Measurements from ENCODE around the gene PLEKHG7. TPM values are rescaled to one million over a fixed set of nuclear protein-coding genes. Genes with fewer than 3 reads are reported as not detected.

PLEKHG7 gene
- total and polyA plus RNA-seq, 4 donors: 0.08 to 0.28 (median 0.13) TPM

GRCh38 chr12:92661269-92661668 is 41.5 kb upstream of the PLEKHG7 start:
- 84% methylated on average over 6 of the region's 6 CpGs for WGBS
- H3K9ac ChIP-seq (ENCODE audit: low read depth in 1 of 2, low read length in 2 of 2): no peak overlapping the region
- peaks cover 0 to 4% (median 0%) of the 10 kb centered on the region in 4 donors for H3K9me3 ChIP-seq (ENCODE audit: control insufficient read depth in 4 of 4, low read length in 3 of 4)
- no peak for DNase-seq (ENCODE audit: low spot score)
- no peaks in the 10 kb centered on the region for H3K4me1 ChIP-seq (ENCODE audit: control insufficient read depth in 4 of 4, insufficient read depth in 4 of 4, low read length in 3 of 4)
- TF ChIP-seq HNF4A (conservative IDR thresholded peaks at IDR 0.05) (no peak), ATF3 (IDR thresholded peaks at IDR 0.05) (no peak), SP1 (IDR thresholded peaks at IDR 0.05) (no peak), RXRA (IDR thresholded peaks at IDR 0.05) (no peak), MAX (IDR thresholded peaks at IDR 0.05) (no peak), HNF4G (IDR thresholded peaks at IDR 0.05) (no peak), RAD21 (IDR thresholded peaks at IDR 0.05) (no peak), FOXA1 (IDR thresholded peaks at IDR 0.05) (no peak), CTCF (IDR thresholded peaks at IDR 0.05; ENCODE audit: low read depth, low read length, missing input control) (no peak), EGR1 (IDR thresholded peaks at IDR 0.05; ENCODE audit: low read depth in 2 of 2) (no peak)
- no peaks in the 10 kb centered on the region for H3K27me3 ChIP-seq (ENCODE audit: control insufficient read depth in 4 of 4, insufficient read depth in 4 of 4, low read length in 3 of 4)
- no peak overlapping the region for H3K4me3 ChIP-seq (ENCODE audit: low read depth in 1 of 3, low read length in 3 of 3)
- no peaks in the 10 kb centered on the region for H3K36me3 ChIP-seq (ENCODE audit: control insufficient read depth in 4 of 4, insufficient read depth in 3 of 4, low read depth in 1 of 4, low read length in 3 of 4)
- H3K27ac ChIP-seq (ENCODE audit: low read depth in 1 of 2, low read length in 2 of 2): no peak overlapping the region

- Histone ChIP-seq H3K9me3 (ENCODE audit: control insufficient read depth in 4 of 4, low read length in 3 of 4) (peaks cover 0 to 4% (median 0%) of the 10 kb centered on the region in 4 donors), H3K36me3 (ENCODE audit: control insufficient read depth in 4 of 4, insufficient read depth in 3 of 4, low read depth in 1 of 4, low read length in 3 of 4) (no peaks in the 10 kb centered on the region), H3K4me3 (ENCODE audit: low read depth in 1 of 3, low read length in 3 of 3) (no peak overlapping the region), H3K27ac (ENCODE audit: low read depth in 1 of 2, low read length in 2 of 2) (no peak overlapping the region), H3K4me1 (ENCODE audit: control insufficient read depth in 4 of 4, insufficient read depth in 4 of 4, low read length in 3 of 4) (no peaks in the 10 kb centered on the region), H3K9ac (ENCODE audit: low read depth in 1 of 2, low read length in 2 of 2) (no peak overlapping the region), H3K27me3 (ENCODE audit: control insufficient read depth in 4 of 4, insufficient read depth in 4 of 4, low read length in 3 of 4) (no peaks in the 10 kb centered on the region)
- TF ChIP-seq SP1 (IDR thresholded peaks at IDR 0.05) (no peak), TAF1 (conservative IDR thresholded peaks at IDR 0.05) (no peak), YY1 (IDR thresholded peaks at IDR 0.05) (no peak), EGR1 (IDR thresholded peaks at IDR 0.05; ENCODE audit: low read depth in 2 of 2) (no peak), JUND (IDR thresholded peaks at IDR 0.05) (no peak), ATF3 (IDR thresholded peaks at IDR 0.05) (no peak)
- WGBS: 97% methylated on average over 2 of the region's 2 CpGs
- DNase-seq (ENCODE audit: low spot score): no peak
Measured at GRCh38 chr12:92665496-92665895, 37.3 kb upstream of the PLEKHG7 start.

GRCh38 chr12:92668739-92669138 is 34.0 kb upstream of the PLEKHG7 start:
- Histone ChIP-seq H3K4me3 (ENCODE audit: low read depth in 1 of 3, low read length in 3 of 3) (no peak overlapping the region), H3K4me1 (ENCODE audit: control insufficient read depth in 4 of 4, insufficient read depth in 4 of 4, low read length in 3 of 4) (no peaks in the 10 kb centered on the region), H3K9ac (ENCODE audit: low read depth in 1 of 2, low read length in 2 of 2) (no peak overlapping the region), H3K9me3 (ENCODE audit: control insufficient read depth in 4 of 4, low read length in 3 of 4) (no peaks in the 10 kb centered on the region), H3K27me3 (ENCODE audit: control insufficient read depth in 4 of 4, insufficient read depth in 4 of 4, low read length in 3 of 4) (no peaks in the 10 kb centered on the region), H3K27ac (ENCODE audit: low read depth in 1 of 2, low read length in 2 of 2) (no peak overlapping the region), H3K36me3 (ENCODE audit: control insufficient read depth in 4 of 4, insufficient read depth in 3 of 4, low read depth in 1 of 4, low read length in 3 of 4) (no peaks in the 10 kb centered on the region)
- no peak for DNase-seq (ENCODE audit: low spot score)
- TF ChIP-seq NR2F2 (IDR thresholded peaks at IDR 0.05) (no peak), FOXA1 (IDR thresholded peaks at IDR 0.05) (no peak), HNF4A (conservative IDR thresholded peaks at IDR 0.05) (no peak), HNF4G (IDR thresholded peaks at IDR 0.05) (no peak), ZBTB33 (IDR thresholded peaks at IDR 0.05) (no peak), YY1 (IDR thresholded peaks at IDR 0.05) (no peak), JUND (IDR thresholded peaks at IDR 0.05) (no peak), TAF1 (conservative IDR thresholded peaks at IDR 0.05) (no peak), REST (IDR thresholded peaks at IDR 0.05) (no peak), GABPA (IDR thresholded peaks at IDR 0.05 in 1 of 2, conservative IDR thresholded peaks at IDR 0.05 in 1 of 2) (no peak), FOXA2 (IDR thresholded peaks at IDR 0.05) (no peak), EGR1 (IDR thresholded peaks at IDR 0.05; ENCODE audit: low read depth in 2 of 2) (no peak), RAD21 (IDR thresholded peaks at IDR 0.05) (no peak), ATF3 (IDR thresholded peaks at IDR 0.05) (no peak), RXRA (IDR thresholded peaks at IDR 0.05) (no peak)
